SIG-M5 (cell line): ENCODE measurements around the gene SCMH1.

Source experiments
- DNase-seq: peaks from one replicate; lab custom pipeline; 2025; lab: John Stamatoyannopoulos, UW

SCMH1 gene

DNA sequence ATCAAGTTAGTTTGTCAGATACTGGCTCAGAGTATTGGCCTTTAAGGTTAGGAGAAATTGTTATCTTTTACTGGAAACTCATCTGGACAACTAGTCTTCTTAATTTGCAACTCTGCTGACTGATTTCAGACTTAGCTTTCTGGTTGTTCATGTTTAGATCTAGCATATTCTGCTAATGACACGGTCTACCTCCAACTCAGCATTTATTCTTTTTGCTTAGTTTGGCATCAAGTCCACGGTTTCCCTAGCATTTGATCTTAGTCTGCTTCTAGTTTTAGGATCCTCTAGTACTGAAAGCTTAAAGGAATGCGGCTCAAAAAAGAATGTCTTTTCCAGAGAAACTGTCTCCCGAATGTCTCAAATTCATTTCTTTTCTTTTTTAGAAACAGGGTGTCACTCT, 145.0 kb downstream of the SCMH1 start:
- DNase-seq, result no peak

DNA sequence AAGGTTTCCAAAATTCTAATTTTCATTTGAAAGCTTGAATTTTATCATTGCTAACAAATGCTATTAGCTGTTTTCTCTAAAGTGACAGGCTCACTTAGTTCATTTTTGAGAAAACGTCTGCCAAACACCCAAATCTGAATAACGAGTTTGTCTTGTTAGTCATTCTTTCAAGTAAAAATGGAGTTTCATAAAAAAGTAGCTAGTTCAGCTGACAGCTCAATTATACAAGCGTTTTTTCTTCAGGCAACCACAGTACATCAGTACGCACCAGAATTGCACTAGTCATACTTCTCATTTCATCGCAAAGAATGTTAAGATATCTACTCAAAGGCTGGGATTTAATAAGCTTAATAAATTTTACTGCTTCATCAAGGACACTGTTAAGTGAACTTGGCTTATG, 148.3 kb downstream of the SCMH1 start:
- no peak for DNase-seq

DNA sequence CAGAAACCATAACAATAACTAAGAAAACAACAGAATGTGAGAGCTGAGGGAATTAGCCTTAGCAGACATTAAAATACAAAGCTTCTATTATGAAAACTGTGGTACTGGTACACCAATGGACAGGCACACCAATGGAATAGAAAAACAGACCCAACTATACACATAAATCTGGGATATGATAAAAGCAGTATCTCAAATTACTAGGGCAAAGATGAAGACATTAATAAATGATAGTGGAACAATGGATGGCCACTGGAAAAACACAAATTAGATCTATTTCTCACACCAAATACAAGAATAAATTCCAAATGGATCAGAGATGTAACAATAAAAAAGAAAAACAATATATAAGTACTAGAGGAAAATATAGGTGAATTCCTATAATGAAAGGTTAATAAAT, 155.2 kb downstream of the SCMH1 start:
- no peak for DNase-seq

GRCh38 chr1:41078616-41079015, 163.5 kb downstream of the SCMH1 start:
- DNase-seq, result no peak

DNA sequence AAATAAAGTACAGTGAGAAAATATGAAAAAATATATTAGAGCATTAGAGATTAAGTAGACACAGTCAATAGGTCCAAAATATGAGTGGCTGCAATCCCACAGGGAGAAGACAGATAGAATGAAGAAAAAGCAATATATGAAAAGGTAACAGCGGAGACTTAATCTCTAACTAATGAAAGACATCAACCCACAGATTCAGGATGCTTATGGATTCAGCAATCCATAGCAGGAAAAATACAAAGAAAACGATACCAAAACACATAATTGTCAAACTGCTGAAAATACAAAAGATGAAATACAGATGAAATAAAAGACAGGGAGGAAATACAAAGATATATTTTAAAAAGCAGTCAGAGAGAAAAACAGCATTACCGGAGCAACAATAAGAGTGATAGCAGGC, 163.9 kb downstream of the SCMH1 start:
- DNase-seq, result no peak

- DNase-seq, result no peak
Measured at GRCh38 chr1:41073971-41074370, 168.1 kb downstream of the SCMH1 start.

DNA sequence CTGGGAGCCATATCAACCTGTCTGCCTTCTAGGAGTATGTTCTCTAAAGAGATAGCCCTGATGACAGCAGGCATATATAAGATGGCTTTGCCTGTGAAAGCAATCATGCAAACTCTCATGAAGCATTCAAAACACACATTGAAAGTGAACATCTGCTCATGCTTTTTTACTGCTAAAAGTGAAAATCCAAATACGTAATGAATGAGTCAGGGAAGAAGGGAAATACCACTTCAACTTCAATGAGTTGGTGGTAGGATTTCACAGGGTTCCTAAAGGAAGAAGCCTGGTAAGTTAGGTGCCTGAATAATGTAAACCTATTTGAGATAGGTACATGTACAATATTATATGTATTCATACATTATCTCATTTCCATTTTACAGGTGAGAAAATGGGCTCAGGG, 170.1 kb downstream of the SCMH1 start:
- no peak for DNase-seq

DNA sequence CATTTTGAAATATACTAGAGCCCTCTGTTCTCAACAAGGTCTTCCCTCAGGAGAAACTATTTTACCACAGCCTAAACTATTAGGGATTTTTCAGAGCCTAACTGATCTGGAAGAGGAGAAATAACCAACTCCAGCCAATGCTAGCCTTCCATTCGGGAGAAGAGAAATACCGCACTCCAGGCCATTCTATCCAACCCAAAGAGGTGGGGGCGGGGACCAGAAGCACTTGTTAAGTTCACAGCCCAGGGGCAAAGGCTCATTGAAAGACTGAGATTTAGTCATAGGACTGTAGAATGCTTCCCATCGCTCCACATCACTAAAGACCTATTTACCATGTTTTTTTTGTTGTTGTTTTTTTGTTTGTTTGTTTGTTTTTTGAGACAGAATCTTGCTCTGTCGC, 185.2 kb downstream of the SCMH1 start:
- no peak for DNase-seq

GRCh38 chr1:41053316-41053715, 188.8 kb downstream of the SCMH1 start:
- DNase-seq, result peak; percentile 46

GRCh38 chr1:41051022-41051421, 191.1 kb downstream of the SCMH1 start:
- DNase-seq, result no peak

DNA sequence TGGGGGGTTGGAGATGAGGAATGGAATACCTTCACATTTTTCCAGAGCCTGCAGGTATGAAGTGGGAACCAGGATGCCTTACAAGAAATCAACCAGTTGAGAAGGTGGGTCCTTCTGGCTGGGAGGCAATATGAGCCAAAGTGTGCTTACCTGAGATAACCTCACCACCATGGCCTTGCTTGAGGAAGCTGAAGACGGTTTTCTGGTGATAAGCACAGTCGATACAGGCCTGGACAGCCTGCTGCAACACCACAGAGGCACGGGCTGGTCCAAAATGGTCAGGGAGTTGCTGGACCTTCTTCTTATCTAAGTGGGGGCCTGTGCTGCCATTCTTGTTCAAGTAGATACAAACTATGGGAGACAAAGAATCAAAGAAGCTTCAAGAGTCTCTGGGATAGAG, 193.6 kb downstream of the SCMH1 start:
- no peak for DNase-seq

DNA sequence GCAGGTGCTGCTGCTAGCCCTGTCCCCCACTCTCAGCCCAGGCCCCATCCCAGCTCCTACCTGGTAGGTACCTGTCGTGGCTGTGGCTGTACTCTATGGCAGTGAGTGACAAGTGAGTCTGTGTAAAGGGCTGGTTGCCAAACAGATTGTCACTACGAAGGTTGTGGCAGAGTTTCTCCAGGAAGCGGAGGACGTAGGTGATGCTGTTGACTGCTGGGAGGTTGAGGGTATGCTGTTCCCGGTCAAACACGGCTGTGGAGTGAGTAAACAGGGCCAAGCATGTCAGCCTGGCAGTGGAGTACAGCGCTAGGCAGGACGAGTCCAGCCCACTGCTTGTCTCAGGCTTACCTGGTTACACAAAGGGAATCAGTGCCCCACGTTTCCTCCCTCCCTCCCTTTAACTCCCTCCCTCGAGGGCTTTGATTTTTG, 195.7 kb downstream of the SCMH1 start:
- no peak for DNase-seq

DNA sequence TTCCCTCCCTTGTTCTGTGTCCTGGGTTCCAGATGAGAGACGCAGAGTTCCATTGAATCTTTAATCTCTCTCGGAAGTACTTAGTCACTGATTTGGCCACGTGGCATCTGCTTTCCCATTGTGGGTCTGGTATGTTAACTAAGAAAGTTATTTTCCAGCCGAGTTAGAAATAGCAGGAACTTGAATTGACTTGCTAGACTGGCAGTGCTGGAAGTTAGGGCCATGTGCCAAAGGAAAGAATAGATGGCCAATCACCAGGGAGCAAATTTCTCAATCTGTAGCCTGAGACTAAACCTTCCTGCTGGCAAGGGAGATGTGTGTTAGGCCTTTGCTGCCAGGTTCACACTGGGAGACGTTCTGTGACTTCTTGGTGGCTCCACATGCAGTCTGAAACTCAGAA, 196.4 kb downstream of the SCMH1 start:
- no peak for DNase-seq

DNA sequence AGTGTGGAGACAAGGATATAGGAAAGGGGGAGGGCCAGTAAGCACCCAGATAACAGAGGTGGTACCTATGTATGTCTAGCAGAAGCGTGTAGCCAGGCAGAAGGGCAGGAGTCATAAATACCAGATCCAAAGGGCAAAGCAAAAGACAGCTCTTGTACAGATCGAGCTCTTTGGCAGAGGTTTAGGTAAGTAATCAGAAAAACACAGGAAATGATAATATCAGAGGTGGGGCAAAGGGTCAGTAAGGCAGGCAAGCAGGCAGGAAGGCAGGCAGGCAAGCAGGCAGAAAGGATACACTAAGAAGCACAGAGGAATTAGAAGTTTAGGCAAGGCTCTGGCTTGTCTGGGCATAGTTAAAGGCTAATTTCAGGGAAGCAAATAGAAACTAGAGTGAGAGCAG, 197.9 kb downstream of the SCMH1 start:
- DNase-seq, result no peak

DNA sequence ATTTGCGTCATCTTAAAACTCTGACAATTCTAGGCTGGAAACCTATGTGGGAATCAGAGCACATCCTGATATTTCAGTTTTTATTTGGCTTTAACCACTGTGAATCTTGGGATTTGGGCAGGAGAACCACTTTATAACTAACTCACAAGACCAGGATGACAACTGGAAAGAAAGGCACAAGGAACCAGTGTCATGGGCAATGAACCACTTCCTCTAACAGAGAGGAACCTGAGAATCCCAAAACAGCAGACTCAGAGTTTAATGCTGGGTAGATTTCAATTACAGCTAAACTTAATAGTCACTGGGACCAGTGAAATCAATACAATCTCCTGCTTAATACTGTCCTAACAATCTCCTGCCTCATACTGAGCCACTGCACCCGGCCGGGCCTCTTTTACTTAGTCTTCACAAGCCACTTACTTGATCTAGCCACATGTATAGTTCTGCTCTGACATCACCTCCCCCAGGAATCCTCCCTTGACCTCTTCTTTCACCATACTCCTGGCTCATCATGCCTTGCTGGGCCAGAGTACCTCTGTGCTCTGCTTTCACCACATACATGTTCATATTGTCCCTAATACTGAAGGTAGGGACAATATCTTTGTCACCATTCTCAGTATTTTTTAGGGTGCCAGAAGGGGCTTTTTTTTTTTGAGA, 200.4 kb downstream of the SCMH1 start:
- no peak for DNase-seq

DNA sequence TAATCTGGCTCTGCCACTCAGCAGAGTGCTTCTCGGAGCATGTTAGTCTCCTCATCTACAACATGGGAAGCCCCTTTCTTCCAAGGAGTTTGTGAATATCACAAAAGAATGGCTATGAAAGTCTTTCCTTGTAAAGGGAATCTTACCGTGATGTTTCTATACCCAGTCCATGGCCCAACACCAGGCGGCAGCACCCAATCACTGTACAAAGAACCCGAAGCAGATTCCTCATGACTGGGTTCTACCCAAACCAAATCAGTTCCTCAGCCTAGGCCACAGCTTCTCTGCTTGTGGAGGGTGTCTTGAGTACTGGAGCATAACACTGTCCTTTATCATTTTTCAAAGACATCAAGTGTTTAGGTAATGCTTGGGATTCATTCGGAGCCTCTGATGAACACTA, 204.0 kb downstream of the SCMH1 start:
- DNase-seq, result no peak

DNA sequence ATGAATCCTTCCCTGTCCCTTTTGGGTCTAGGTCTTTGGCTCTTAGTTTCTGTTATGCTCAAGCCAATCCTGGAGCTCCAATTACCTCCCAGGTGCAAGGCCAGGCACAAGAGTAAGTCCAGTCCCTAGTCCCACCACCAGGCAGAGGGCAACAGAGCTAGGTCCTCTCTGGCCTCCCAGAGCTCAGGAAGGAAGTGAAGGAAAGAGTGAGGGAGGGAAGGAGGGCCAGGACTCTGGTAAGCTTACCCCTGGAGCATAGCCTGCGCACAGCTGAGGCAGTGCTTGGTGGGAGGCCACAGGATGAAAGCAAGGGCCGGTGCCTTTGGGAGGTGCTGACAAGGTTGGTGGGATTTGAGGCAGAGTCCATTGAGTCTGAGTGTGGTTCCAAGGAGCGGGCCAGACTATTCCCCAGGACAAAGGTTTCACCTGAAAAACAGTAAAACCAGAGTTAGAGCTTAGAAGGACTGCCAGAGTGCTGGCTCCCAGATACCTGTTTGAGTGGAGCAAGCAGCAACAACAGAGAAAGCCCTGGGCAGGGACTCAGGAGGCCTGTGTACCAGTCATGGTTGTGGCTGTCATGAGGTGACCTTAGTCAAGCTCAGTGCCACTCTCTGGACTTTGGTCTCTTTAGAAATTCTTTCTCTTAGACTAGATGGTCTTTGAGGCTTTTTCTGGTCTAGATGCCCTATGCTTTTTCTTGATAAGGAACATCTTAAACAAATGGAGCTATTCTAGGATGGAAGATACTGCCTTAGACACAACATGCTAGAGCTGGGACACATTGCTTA, 204.8 kb downstream of the SCMH1 start:
- DNase-seq, result no peak

DNA sequence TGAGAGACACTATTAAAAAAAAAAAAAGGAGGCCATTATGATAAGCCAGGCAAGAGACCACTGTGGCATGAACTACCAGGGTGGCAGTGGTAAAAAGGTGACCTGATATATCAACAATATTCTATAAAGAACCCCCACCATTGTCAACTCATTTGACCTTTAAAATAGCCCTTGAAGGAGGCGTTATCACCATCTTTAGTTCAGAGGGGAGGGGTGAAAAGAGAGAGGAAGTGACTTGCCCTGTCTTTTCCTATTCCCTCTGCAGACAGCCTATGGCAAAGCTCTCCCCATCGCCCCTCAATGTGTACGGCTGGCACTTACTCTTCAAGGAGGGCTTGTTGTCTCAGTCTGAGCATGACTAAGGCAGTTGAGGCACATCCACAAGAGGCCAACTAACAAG, 208.8 kb downstream of the SCMH1 start:
- DNase-seq, result no peak

GRCh38 chr1:41032147-41032546, 210.0 kb downstream of the SCMH1 start:
- DNase-seq, result no peak

GRCh38 chr1:41030872-41031616, 211.1 kb downstream of the SCMH1 start:
- no peak for DNase-seq

- DNase-seq, result no peak
Measured at GRCh38 chr1:41028034-41028642, 214.0 kb downstream of the SCMH1 start.

- DNase-seq, result no peak
Measured at GRCh38 chr1:41025979-41026819, 215.9 kb downstream of the SCMH1 start.
